Testis (tissue), 3 donors: ENCODE data around the gene MLYCD. TPM values are rescaled to one million over a fixed set of nuclear protein-coding genes. Genes with fewer than 3 reads are reported as not detected.

ENCODE experiments used
- DNase-seq: peaks from one replicate; pipeline ENCODE4 v3.0.0-alpha.2; 2019
- H3K27ac ChIP-seq, 2 donors: fragments of 200-600 bp; sonication (generic); one replicate each; pipeline ENCODE4 v1.5.1; 2019
- H3K27me3 ChIP-seq: fragments of 200-600 bp; sonication (generic); one replicate; pipeline ENCODE4 v1.5.1; 2019
- H3K36me3 ChIP-seq: fragments of 200-600 bp; sonication (generic); one replicate; pipeline ENCODE4 v1.5.1; 2017; ENCODE audit warnings: low read depth; ENCODE audit errors: missing control alignments
- H3K4me1 ChIP-seq: fragments of 200-600 bp; sonication (generic); one replicate; pipeline ENCODE4 v1.5.1; 2019
- H3K4me3 ChIP-seq, 2 donors: fragments of 200-600 bp; sonication (generic); one replicate each; pipeline ENCODE4 v1.5.1; 2017 to 2019
- H3K9me3 ChIP-seq: fragments of 200-600 bp; sonication (generic); one replicate; pipeline ENCODE4 v1.5.1; 2017
- CTCF ChIP-seq, 3 experiments: fragments of 450-650 bp in 2 of 3; fragments of 200-600 bp in 1 of 3; sonication (generic) in 1 of 3; IDR thresholded peaks; one replicate each; pipeline ENCODE4 v1.5.1; 2016 to 2019; ENCODE audit warnings: antibody characterized with exemption in 3 of 3, mild to moderate bottlenecking in 2 of 3, moderate library complexity in 1 of 3
- POLR2A ChIP-seq: fragments of 450-650 bp; IDR thresholded peaks from one replicate; pipeline ENCODE4 v1.6.1; 2017; ENCODE audit warnings: antibody characterized with exemption, mild to moderate bottlenecking, moderate library complexity
- WGBS, 2 donors: methylation state at CpG; one replicate each; pipeline ENCODE4 v1.1.5; 2018; 5-methylcytosine and 5-hydroxymethylcytosine counted together
- intact Hi-C: fragments of 100-400 bp; cut with DNase I; formaldehyde crosslinking; loops from one replicate; pipeline ENCODE4 v1.15.1; 2023; ENCODE audit warnings: low total_unique reads
- polyA plus RNA-seq: library from polyadenylated mRNA; stranded (reverse); fragments of 350-450 nt; fragmentation: Illumina TruSeq; extraction: RNeasy Lipid Tissue Mini Kit (QIAGEN cat#74804); gene quantifications from one replicate; pipeline ENCODE4 v1.2.3, GENCODE V29; 2014; ENCODE audit warnings: low read depth, low replicate concordance; ENCODE audit not compliant: insufficient read depth
- total RNA-seq, 2 donors: library from RNA; depleted of rRNA; stranded (reverse); fragments of >200 nt; gene quantifications; one replicate each; pipeline ENCODE4 v1.2.3, GENCODE V29; 2016

Gene MLYCD
- total and polyA plus RNA-seq, 3 donors from 2014 or later, result 4.5 to 22.1 (median 15.1) TPM

DNA sequence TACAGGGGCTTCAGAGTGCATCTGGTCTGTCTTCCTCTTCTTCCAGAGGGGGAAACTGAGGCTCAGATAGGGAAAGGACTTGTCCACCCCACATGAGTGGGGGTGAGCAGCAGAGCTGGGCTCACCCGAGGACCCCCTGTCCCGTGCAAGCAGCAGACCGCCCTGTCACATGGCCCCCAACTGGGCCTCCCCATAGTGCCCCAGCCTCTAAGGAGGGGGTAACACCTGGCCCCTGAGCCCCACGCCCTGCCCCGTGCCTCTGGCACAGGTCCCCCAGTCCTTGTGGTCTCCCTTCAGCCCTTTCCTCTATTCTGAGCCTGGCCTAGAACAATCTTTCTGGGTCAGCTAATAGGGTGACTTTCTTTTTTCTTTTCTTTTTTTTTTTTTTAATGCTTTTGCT is 62.7 kb downstream of the MLYCD start:
- Histone ChIP-seq H3K4me3 (no peak overlapping the region), H3K27me3 (no peaks in the 10 kb centered on the region), H3K9me3 (no peaks in the 10 kb centered on the region), H3K4me1 (peaks cover 9% of the 10 kb centered on the region), H3K36me3 (no peaks in the 10 kb centered on the region), H3K27ac (no peak overlapping the region)
- no peak for DNase-seq
- intact Hi-C loops, result loop anchor here (10.0 kb wide), 1 partner anchor 223 kb away; the partner anchor contains the start of gene TAF1C
- 92 to 93% methylated on average over 3 to 5 of the region's 5 CpGs for WGBS, 2 donors
- TF ChIP-seq CTCF (IDR thresholded peaks at IDR 0.05) (no peak), POLR2A (no peak)

DNA sequence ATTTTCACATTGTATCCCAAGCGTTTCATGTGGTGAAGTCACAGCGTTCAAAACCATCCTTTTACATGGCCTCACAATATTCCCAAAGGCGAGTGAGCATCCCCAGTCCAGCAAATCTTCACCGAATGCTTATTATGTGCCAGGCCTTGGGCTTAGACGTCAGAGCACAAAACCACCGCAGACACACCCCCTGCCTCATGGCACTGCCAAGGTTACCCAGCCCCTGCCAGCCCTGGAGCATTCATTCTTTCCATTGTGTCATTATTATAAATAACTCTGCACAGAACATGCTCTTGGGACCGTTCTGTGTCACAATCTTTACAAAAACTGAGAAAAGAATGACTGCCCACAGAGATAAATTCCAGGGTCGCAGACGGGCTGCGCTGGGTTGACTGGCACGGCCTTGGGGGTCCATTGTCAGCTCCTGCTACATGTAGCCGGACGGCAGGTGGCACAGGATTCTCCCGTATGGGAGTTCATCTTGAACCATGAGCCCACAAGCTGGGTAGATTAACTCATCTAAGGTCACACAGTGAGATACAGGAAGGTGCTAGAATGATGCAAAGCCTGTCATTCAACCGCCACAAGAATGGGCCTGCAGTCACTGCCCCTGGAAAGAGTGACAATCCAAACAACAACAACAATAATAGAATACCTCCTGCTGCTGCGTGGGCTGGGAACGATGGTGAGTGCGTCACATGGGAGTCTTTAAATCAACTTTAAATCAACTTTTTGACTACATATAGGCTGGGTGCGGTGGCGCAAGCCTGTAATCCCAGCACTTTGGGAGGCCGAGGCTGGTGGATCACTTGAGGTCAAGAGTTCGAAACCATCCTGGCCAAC is 64.6 kb downstream of the MLYCD start:
- WGBS, 2 donors, result 85 to 88% methylated on average over 19 to 22 of the region's 22 CpGs
- DNase-seq, result no peak
- no peaks in the 10 kb centered on the region for H3K9me3 ChIP-seq
- no peaks in the 10 kb centered on the region for H3K36me3 ChIP-seq
- no peak overlapping the region for H3K4me3 ChIP-seq
- H3K4me1 ChIP-seq, result peaks cover 9% of the 10 kb centered on the region
- intact Hi-C loops, result loop anchor here (10.0 kb wide), 1 partner anchor 221 kb away; the partner anchor contains the start of gene TAF1C
- H3K27ac ChIP-seq, result no peak overlapping the region
- no peaks in the 10 kb centered on the region for H3K27me3 ChIP-seq
- TF ChIP-seq POLR2A (no peak), CTCF (IDR thresholded peaks at IDR 0.05) (no peak)

DNA sequence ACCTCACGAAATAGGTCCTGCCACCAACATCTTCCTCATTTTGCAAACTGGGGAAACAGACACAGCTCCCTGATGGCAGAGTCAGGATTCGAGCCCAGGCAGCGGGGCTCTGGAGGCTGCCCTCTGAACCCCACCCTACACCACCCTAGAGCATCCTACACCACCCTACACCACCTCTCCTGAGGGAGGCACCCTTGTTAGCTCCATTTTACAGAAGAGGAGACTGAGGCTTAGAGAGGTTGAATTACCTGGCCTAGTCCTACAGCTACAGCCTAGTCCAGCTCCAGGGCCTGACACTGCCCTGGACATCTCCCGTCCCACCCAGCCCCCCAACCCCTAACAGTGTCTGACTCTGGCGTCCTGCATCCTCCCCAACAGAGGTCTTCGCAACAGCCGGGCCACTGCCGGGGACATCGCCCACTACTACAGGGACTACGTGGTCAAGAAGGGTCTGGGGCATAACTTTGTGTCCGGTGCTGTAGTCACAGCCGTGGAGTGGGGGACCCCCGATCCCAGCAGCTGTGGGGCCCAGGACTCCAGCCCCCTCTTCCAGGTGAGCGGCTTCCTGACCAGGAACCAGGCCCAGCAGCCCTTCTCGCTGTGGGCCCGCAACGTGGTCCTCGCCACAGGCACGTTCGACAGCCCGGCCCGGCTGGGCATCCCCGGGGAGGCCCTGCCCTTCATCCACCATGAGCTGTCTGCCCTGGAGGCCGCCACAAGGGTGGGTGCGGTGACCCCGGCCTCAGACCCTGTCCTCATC is 65.9 kb downstream of the MLYCD start:
- intact Hi-C loops, result loop anchor here (5.0 to 10.0 kb wide), 2 partner anchors 97 to 220 kb away; partner anchors contain the start of gene TAF1C
- Histone ChIP-seq H3K4me3 (no peak overlapping the region), H3K4me1 (no peaks in the 10 kb centered on the region), H3K9me3 (no peaks in the 10 kb centered on the region), H3K27ac (no peak overlapping the region), H3K27me3 (no peaks in the 10 kb centered on the region), H3K36me3 (no peaks in the 10 kb centered on the region)
- WGBS, 2 donors, result 91 to 92% methylated on average over 4 to 26 of the region's 26 CpGs
- no peak for TF ChIP-seq CTCF (IDR thresholded peaks at IDR 0.05)
- no peak for TF ChIP-seq POLR2A
- DNase-seq, result no peak

DNA sequence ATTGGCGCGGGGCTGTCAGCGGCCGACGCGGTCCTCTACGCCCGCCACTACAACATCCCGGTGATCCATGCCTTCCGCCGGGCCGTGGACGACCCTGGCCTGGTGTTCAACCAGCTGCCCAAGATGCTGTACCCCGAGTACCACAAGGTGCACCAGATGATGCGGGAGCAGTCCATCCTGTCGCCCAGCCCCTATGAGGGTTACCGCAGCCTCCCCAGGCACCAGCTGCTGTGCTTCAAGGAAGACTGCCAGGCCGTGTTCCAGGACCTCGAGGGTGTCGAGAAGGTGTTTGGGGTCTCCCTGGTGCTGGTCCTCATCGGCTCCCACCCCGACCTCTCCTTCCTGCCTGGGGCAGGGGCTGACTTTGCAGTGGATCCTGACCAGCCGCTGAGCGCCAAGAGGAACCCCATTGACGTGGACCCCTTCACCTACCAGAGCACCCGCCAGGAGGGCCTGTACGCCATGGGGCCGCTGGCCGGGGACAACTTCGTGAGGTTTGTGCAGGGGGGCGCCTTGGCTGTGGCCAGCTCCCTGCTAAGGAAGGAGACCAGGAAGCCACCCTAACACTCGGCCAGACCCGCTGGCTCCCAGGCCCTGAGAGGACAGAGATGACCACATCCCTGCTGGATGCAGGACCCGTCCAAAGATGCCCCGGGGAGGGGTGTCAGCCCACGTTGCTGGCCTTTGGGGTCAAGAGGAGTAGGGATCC is 66.7 kb downstream of the MLYCD start:
- TF ChIP-seq POLR2A, result no peak
- TF ChIP-seq CTCF (IDR thresholded peaks at IDR 0.05), result no peak
- H3K4me3 ChIP-seq, result no peak overlapping the region

More for the DNA sequence above, 66.7 kb downstream of the MLYCD start:
- intact Hi-C loops, result loop anchor here (5.0 to 10.0 kb wide), 2 partner anchors 97 to 219 kb away; partner anchors contain the start of gene TAF1C
- Histone ChIP-seq H3K36me3 (no peaks in the 10 kb centered on the region), H3K27ac (no peak overlapping the region), H3K27me3 (no peaks in the 10 kb centered on the region), H3K9me3 (no peaks in the 10 kb centered on the region), H3K4me1 (no peaks in the 10 kb centered on the region)
- WGBS, 2 donors, result 93% methylated on average over 13 to 36 of the region's 36 CpGs
- DNase-seq, result no peak
